T-helper 1 cell treated with Interleukin-12 subunit alpha and Interleukin-12 subunit beta and Interleukin-4 antibody, amounts not matched to agents 30 μg/mL and 1 μg/mL, for 36 hours (primary cell): ENCODE measurements around the gene NCOR1.

Experiments
- H3K27ac Mint-ChIP-seq: one replicate; pipeline ENCODE4 v1.8.0; 2021; ENCODE audit warnings: mild to moderate bottlenecking, mixed read lengths
- H3K27me3 Mint-ChIP-seq: one replicate; pipeline ENCODE4 v1.8.0; 2021; ENCODE audit warnings: low read depth, mixed read lengths
- H3K36me3 Mint-ChIP-seq: one replicate; pipeline ENCODE4 v1.8.0; 2021; ENCODE audit warnings: low read depth, mixed read lengths
- H3K4me1 Mint-ChIP-seq: one replicate; pipeline ENCODE4 v1.8.0; 2021; ENCODE audit warnings: low read depth, mixed read lengths
- H3K4me3 Mint-ChIP-seq: one replicate; pipeline ENCODE4 v1.8.0; 2021; ENCODE audit warnings: mild to moderate bottlenecking, moderate library complexity, mixed read lengths
- H3K9me3 Mint-ChIP-seq: one replicate; pipeline ENCODE4 v1.8.0; 2021; ENCODE audit warnings: mixed read lengths

The NCOR1 gene

DNA sequence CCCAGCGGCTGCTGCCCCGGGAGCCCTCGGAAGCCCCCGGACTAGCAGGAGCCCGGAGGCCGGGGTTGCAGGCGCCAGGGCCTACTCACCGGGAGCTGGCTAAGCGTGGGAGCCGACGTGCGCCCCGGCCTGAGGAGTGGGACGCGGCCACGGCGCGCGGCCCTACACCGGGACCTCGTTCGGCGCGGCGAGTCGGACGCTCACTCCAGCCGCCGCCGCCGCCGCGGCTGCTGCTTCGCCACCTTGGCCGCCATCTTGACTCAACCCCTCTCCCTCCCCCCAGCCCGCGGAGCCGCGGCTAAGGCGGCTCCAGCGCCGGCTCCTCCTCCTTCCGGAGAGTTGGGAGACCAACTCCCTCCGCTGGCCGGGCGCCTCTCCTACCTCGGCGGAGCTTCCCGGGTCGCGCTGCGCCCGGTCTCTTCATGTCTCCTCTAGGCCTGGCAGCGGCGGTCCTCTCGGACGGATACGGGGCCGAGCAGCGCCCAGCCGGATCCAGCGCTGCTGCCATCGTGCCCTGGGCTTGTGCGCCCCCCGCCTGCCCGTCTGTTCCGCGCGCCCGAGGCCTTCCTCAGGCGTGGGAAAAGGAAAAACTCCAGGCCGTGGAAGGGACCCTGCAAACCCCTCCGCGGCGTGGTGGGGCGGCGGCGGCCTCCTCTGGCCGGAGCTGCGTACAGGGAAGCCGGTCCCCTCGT, at the start of gene NCOR1:
Gene NCOR1, minus strand, starts transcription at position 262 of the 692 bp plus-strand sequence. CDS start 20,965 bp downstream, outside the sequence.
- peaks cover 33% of the 10 kb centered on the region for H3K4me1 Mint-ChIP-seq
- no peaks in the 10 kb centered on the region for H3K9me3 Mint-ChIP-seq
- peak within 1 kb of the TSS; percentile 68 for H3K27ac Mint-ChIP-seq
- peak within 1 kb of the TSS; percentile 97 for H3K4me3 Mint-ChIP-seq
- H3K36me3 Mint-ChIP-seq = peaks cover 2% of the 10 kb centered on the region
- H3K27me3 Mint-ChIP-seq = no peaks in the 10 kb centered on the region

DNA sequence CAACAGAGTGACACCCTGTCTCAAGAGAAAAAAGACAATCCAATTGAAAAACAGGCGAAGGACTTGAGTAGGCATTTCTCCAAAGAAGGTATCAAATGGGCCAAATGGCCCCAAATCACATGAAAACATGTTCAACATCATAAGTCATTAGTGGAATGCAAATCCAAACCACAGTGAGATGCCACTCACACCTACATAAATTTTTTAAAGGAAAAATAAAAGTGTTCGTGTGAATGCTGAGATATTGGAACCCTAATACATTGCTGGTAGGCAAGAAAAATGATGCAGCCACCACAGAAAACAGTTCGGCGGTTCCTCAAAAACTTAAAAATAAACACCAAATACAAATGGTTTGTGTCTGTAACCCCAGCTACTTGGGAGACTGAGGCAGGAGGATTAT, 46.9 kb upstream of the NCOR1 start:
- Mint-ChIP-seq H3K27ac (no peak overlapping the region), H3K27me3 (no peaks in the 10 kb centered on the region)

GRCh38 chr17:16261049-16261448, 45.7 kb upstream of the NCOR1 start:
- H3K36me3 Mint-ChIP-seq = peaks cover 2% of the 10 kb centered on the region
- H3K27me3 Mint-ChIP-seq = no peaks in the 10 kb centered on the region
- H3K27ac Mint-ChIP-seq = no peak overlapping the region
- no peaks in the 10 kb centered on the region for H3K4me1 Mint-ChIP-seq
- no peak overlapping the region for H3K4me3 Mint-ChIP-seq
- peaks cover 3% of the 10 kb centered on the region for H3K9me3 Mint-ChIP-seq

More for the DNA sequence above, 46.9 kb upstream of the NCOR1 start:
- peaks cover 4% of the 10 kb centered on the region for H3K4me1 Mint-ChIP-seq
- no peak overlapping the region for H3K4me3 Mint-ChIP-seq
- peaks cover 3% of the 10 kb centered on the region for H3K9me3 Mint-ChIP-seq
- peaks cover 2% of the 10 kb centered on the region for H3K36me3 Mint-ChIP-seq

DNA sequence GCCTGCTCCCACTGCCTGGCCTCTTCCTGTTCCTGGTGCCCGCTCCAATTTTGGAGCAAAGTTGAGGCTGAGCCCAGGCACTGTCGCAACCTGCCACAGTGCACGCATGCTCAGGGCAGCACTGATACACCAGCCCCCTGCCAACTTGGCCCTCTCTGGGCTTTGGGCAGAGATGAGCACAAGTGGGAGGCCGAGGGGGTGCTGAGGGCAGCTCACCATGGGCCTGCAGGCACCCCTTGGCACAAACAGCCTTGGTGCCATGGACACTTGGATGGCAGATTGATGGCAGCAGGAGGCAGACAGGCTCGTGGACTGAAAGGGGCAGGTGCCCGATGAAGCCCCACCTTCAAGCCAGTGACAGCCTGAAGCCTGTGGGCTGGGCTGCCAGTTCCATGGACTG, 44.6 kb upstream of the NCOR1 start:
- Mint-ChIP-seq H3K9me3 (peaks cover 3% of the 10 kb centered on the region), H3K27ac (no peak overlapping the region)

GRCh38 chr17:16258901-16259300, 43.6 kb upstream of the NCOR1 start:
- peaks cover 3% of the 10 kb centered on the region for H3K9me3 Mint-ChIP-seq

More for the DNA sequence above, 44.6 kb upstream of the NCOR1 start:
- H3K4me1 Mint-ChIP-seq = peaks cover 7% of the 10 kb centered on the region
- H3K36me3 Mint-ChIP-seq = peaks cover 2% of the 10 kb centered on the region
- H3K27me3 Mint-ChIP-seq = no peaks in the 10 kb centered on the region
- H3K4me3 Mint-ChIP-seq = no peak overlapping the region

DNA sequence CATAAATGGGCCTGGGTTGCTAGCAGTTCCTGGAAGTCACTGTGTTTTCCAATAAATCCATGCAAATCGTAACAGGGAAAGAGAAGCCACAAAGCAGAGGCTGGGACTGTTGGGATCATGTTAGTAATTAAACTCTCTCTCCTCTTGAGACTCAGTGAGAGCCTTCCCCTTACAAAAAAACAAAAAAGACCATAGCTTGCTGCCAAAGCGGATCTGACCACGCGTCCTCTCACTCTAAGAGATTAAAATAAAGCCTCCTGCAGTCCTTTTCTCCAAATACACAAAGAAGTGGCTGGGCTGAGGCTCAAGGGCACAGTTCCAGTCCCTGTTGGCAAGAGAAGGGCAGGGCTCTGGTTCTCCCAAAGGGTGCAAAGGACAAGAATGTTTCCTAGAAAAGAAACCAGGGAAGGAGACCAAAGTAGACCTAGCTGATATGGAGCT, 40.2 kb upstream of the NCOR1 start:
- Mint-ChIP-seq H3K27ac (no peak overlapping the region), H3K4me1 (peaks cover 9% of the 10 kb centered on the region), H3K4me3 (no peak overlapping the region), H3K27me3 (no peaks in the 10 kb centered on the region), H3K36me3 (peaks cover 2% of the 10 kb centered on the region), H3K9me3 (peaks cover 3% of the 10 kb centered on the region)

More at GRCh38 chr17:16258901-16259300, 43.6 kb upstream of the NCOR1 start:
- H3K4me3 Mint-ChIP-seq = no peak overlapping the region
- H3K36me3 Mint-ChIP-seq = peaks cover 2% of the 10 kb centered on the region
- no peaks in the 10 kb centered on the region for H3K27me3 Mint-ChIP-seq
- H3K27ac Mint-ChIP-seq = no peak overlapping the region
- H3K4me1 Mint-ChIP-seq = peaks cover 7% of the 10 kb centered on the region

GRCh38 chr17:16254773-16255400, 39.6 kb upstream of the NCOR1 start:
- Mint-ChIP-seq H3K27me3 (no peaks in the 10 kb centered on the region), H3K4me3 (no peak overlapping the region), H3K27ac (no peak overlapping the region), H3K9me3 (peaks cover 3% of the 10 kb centered on the region), H3K4me1 (peaks cover 9% of the 10 kb centered on the region), H3K36me3 (peaks cover 2% of the 10 kb centered on the region)

DNA sequence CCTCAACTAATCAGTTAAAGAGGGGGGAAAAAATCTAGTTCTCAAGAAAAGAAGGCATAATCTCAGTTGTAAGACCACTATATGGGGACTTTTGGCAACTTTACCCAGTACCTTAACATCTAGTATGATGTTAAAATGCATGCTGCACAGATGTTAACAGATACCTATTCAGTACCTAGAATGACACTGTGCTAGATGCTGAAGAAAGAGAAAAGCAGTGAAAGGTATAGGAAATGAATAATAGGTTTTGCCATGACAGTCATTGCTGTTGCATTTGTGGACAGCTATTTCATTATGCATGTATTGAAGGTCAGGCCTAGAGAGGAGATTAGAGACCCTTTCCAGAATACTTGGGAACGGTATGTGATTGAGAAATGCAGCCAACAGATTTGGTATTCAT, 36.2 kb upstream of the NCOR1 start:
- H3K4me1 Mint-ChIP-seq = peaks cover 10% of the 10 kb centered on the region
- H3K27ac Mint-ChIP-seq = no peak overlapping the region
- no peak overlapping the region for H3K4me3 Mint-ChIP-seq
- no peaks in the 10 kb centered on the region for H3K9me3 Mint-ChIP-seq
- peaks cover 12% of the 10 kb centered on the region for H3K36me3 Mint-ChIP-seq
- H3K27me3 Mint-ChIP-seq = no peaks in the 10 kb centered on the region

- Mint-ChIP-seq H3K36me3 (peaks cover 12% of the 10 kb centered on the region), H3K9me3 (no peaks in the 10 kb centered on the region), H3K27me3 (no peaks in the 10 kb centered on the region), H3K27ac (no peak overlapping the region), H3K4me1 (peaks cover 10% of the 10 kb centered on the region), H3K4me3 (no peak overlapping the region)
Measured at GRCh38 chr17:16251043-16251442, 35.7 kb upstream of the NCOR1 start.

DNA sequence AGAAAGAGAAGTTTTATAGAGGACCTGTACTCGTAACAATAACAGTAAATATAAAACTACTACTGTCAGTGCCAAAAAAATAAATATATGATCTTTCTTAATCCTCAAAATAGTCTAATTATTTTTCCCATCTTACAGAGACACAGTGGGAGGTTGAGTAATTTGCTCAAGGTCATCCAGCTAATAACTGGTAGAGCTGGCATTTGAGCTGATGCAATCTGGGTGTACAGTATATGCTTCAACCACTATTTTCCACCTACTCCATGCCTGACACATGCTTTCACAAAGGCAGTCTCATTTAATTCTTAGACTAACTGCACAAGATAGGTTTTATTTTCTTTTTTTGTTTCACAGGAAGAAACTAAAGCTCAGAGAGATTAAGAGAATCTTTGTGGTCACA, 35.3 kb upstream of the NCOR1 start:
- Mint-ChIP-seq H3K9me3 (no peaks in the 10 kb centered on the region), H3K27ac (no peak overlapping the region), H3K27me3 (no peaks in the 10 kb centered on the region), H3K36me3 (peaks cover 12% of the 10 kb centered on the region), H3K4me1 (peaks cover 7% of the 10 kb centered on the region), H3K4me3 (no peak overlapping the region)

- Mint-ChIP-seq H3K27me3 (no peaks in the 10 kb centered on the region), H3K4me1 (peaks cover 9% of the 10 kb centered on the region), H3K4me3 (no peak overlapping the region), H3K27ac (no peak overlapping the region), H3K9me3 (no peaks in the 10 kb centered on the region), H3K36me3 (peaks cover 15% of the 10 kb centered on the region)
Measured at GRCh38 chr17:16247586-16247984, 32.3 kb upstream of the NCOR1 start.

- no peak overlapping the region for H3K4me3 Mint-ChIP-seq
- no peaks in the 10 kb centered on the region for H3K9me3 Mint-ChIP-seq
- peaks cover 13% of the 10 kb centered on the region for H3K36me3 Mint-ChIP-seq
- no peaks in the 10 kb centered on the region for H3K27me3 Mint-ChIP-seq
- H3K4me1 Mint-ChIP-seq = peaks cover 6% of the 10 kb centered on the region
- H3K27ac Mint-ChIP-seq = no peak overlapping the region
Measured at GRCh38 chr17:16243801-16244567, 28.6 kb upstream of the NCOR1 start.

- H3K4me3 Mint-ChIP-seq = no peak overlapping the region
- H3K36me3 Mint-ChIP-seq = peaks cover 11% of the 10 kb centered on the region
- H3K27ac Mint-ChIP-seq = no peak overlapping the region
- no peaks in the 10 kb centered on the region for H3K27me3 Mint-ChIP-seq
- no peaks in the 10 kb centered on the region for H3K9me3 Mint-ChIP-seq
- peaks cover 6% of the 10 kb centered on the region for H3K4me1 Mint-ChIP-seq
Measured at GRCh38 chr17:16243385-16243784, 28.1 kb upstream of the NCOR1 start.

DNA sequence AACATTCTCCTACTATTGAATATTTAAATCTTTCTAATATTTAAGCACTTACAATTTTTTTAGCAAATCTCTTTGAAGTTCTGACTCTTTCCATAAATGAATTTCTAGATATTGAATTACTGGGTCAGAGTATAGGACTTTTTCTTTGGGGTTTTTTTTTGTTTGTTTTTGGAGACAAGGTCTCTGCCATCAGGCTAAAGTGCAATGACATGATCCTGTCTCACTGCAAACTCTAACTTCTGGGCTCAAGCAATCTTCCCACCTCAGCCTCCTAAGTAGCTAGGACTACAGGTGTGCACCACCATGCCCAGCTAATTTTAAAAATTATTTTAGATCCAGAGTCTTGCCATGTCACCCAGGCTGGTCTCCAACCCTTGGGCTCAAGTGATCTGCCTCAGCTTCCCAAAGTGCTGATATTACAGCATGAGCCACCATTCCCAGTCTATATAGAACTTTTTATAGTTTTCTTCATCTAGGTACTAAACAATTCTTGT, 26.6 kb upstream of the NCOR1 start:
- H3K36me3 Mint-ChIP-seq = peaks cover 4% of the 10 kb centered on the region
- no peak overlapping the region for H3K4me3 Mint-ChIP-seq
- H3K27ac Mint-ChIP-seq = no peak overlapping the region
- no peaks in the 10 kb centered on the region for H3K27me3 Mint-ChIP-seq
- H3K4me1 Mint-ChIP-seq = peaks cover 6% of the 10 kb centered on the region
- H3K9me3 Mint-ChIP-seq = no peaks in the 10 kb centered on the region
